Measurements from ENCODE around the gene GADD45B.

DNA sequence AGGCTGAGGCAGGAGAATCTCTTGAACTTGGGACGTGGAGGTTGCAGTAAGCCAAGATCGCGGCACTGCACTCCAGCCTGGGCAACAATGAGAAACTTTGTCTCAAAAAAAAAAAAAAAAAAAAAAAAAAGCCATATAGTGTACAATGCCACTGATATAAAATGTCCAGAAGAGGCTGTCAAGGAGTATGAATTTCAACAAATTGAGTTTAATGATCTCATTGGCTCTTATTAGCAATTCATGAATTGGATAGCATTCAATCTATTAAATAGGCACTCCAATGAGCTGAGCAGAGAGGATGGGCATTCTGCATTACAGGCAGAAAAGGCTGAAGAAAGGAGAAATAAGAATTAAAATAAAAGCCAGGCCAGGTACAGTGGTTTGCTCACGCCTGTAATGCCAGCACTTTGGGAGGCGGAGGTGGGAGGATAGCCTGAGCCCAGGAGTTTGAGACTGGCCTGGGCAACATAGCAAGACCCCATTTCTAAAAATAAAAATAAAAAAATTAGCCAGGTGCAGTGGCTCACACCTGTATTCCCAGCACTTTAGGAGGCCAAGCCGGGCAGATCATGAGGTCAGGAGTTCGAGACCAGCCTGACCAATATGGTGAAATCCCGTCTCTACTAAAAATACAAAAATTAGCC, 18.4 kb upstream of the GADD45B start:
- TF ChIP-seq POLR2AphosphoS5 (IDR thresholded peaks at IDR 0.05; ENCODE audit: insufficient read depth, low read depth, low read length) (no peak), CTCF (IDR thresholded peaks at IDR 0.05; ENCODE audit: extremely low read depth in 1 of 2, insufficient read depth in 1 of 2, low read depth in 1 of 2, low read length in 2 of 2) (no peak), POLR2A (IDR thresholded peaks at IDR 0.05; ENCODE audit: low read depth, low read length) (no peak)

Measured in endothelial cell of umbilical vein (primary cell).